PC-9 (cell line): ENCODE results near the gene SYT7. TPM values are rescaled to one million over a fixed set of nuclear protein-coding genes. Genes with fewer than 3 reads are reported as not detected.

Experiments
- BruUV-seq: library from RNA; stranded (reverse); fragments of 400-500 nt; replicated peaks from 2 replicates; lab custom pipeline; 2021; lab: Mats Ljungman, UMichigan
- CTCF ChIA-PET: fragments of 300-600 bp; sonication (Branson Sonifier 250); formaldehyde crosslinking; loops from one replicate; lab custom pipeline; 2022; ENCODE audit warnings: antibody characterized with exemption; lab: Charles Lee
- POLR2A ChIA-PET: fragments of 300-600 bp; sonication (Branson Sonifier 250); formaldehyde crosslinking; loops from one replicate; lab custom pipeline; 2022; ENCODE audit warnings: antibody characterized with exemption; ENCODE audit not compliant: unreplicated experiment; lab: Charles Lee
- DNase-seq, 2 experiments: peaks; one replicate each; pipeline versions ENCODE4 v3.0.0 to v3.0.0-alpha.2; 2015 to 2022; ENCODE audit warnings: mixed read lengths in 1 of 2
- H2AFZ ChIP-seq: fragments of 200-600 bp; sonication (generic); 2 replicates; pipeline ENCODE4 v1.8.1; 2017; ENCODE audit warnings: antibody characterized with exemption
- H3F3A ChIP-seq: fragments of 200-600 bp; sonication (generic); 2 replicates; pipeline ENCODE4 v1.8.1; 2017; ENCODE audit warnings: antibody characterized with exemption, mild to moderate bottlenecking, low read depth; ENCODE audit not compliant: insufficient read depth
- H3K27ac ChIP-seq: fragments of 200-600 bp; sonication (generic); 2 replicates; pipeline ENCODE4 v1.6.1; 2016; ENCODE audit warnings: mixed run types
- H3K27me3 ChIP-seq: fragments of 200-600 bp; sonication (generic); 2 replicates; pipeline ENCODE4 v1.6.1; 2016; ENCODE audit warnings: low read depth, mixed run types; ENCODE audit not compliant: insufficient read depth
- H3K36me3 ChIP-seq: fragments of 200-600 bp; sonication (generic); 2 replicates; pipeline ENCODE4 v1.6.1; 2016; ENCODE audit warnings: low read depth, mixed run types
- H3K4me1 ChIP-seq: fragments of 200-600 bp; sonication (generic); replicated peaks from 2 replicates; pipeline ENCODE4 v1.6.1; 2016; ENCODE audit warnings: mixed run types; ENCODE audit not compliant: insufficient read depth
- H3K4me2 ChIP-seq: fragments of 200-600 bp; sonication (generic); 2 replicates; pipeline ENCODE4 v1.6.1; 2017; ENCODE audit warnings: mixed run types
- H3K4me3 ChIP-seq: fragments of 200-600 bp; sonication (generic); 2 replicates; pipeline ENCODE4 v1.6.1; 2016; ENCODE audit warnings: mixed run types
- H3K79me2 ChIP-seq: fragments of 200-600 bp; sonication (generic); 2 replicates; pipeline ENCODE4 v1.6.1; 2017; ENCODE audit warnings: low read depth, mixed run types
- H3K9me2 ChIP-seq: fragments of 200-600 bp; sonication (generic); 2 replicates; pipeline ENCODE4 v1.8.1; 2017; ENCODE audit warnings: mild to moderate bottlenecking; ENCODE audit not compliant: insufficient read depth
- H3K9me3 ChIP-seq: fragments of 200-600 bp; sonication (generic); 2 replicates; pipeline ENCODE4 v1.8.1; 2016; ENCODE audit warnings: low read depth; ENCODE audit not compliant: insufficient read depth
- H4K20me1 ChIP-seq: fragments of 200-600 bp; sonication (generic); 2 replicates; pipeline ENCODE4 v1.8.1; 2017; ENCODE audit not compliant: insufficient read depth
- EZH2 ChIP-seq: fragments of 200-600 bp; sonication (generic); IDR thresholded peaks from 2 replicates; pipeline ENCODE4 v1.8.0; 2017; ENCODE audit warnings: antibody characterized with exemption, low read depth
- intact Hi-C: fragments of 100-400 bp; cut with micrococcal nuclease; formaldehyde crosslinking; loops from one replicate; pipeline ENCODE4 v1.10.0; 2022; ENCODE audit not compliant: unreplicated experiment
- total RNA-seq: library from RNA; stranded (reverse); gene quantifications from 2 replicates; pipeline ENCODE4 v1.2.3, GENCODE V29; 2021
- TF ChIP-seq, protein P1 (sequence below): fragments of 200-600 bp; sonication (generic); conservative IDR thresholded peaks from 2 replicates; pipeline ENCODE4 v1.6.1; 2017; ENCODE audit warnings: mixed run types, antibody characterized with exemption, mild to moderate bottlenecking, moderate library complexity

Gene SYT7
- total RNA-seq, 1 experiment from 2014 or later, result 4.0 TPM

GRCh38 chr11:61474013-61474643, 106.7 kb downstream of the SYT7 start:
- ChIA-PET CTCF (interaction anchor here (0.5 kb wide), 1 partner anchor 256 kb away, joined by 3 read pairs; no protein-coding TSS in a partner anchor), POLR2A (no interaction called here)
- BruUV-seq, result no TSS peak
- Histone ChIP-seq H3K36me3 (no peaks in the 10 kb centered on the region), H2AFZ (no peak overlapping the region), H3K27ac (no peak overlapping the region), H3K79me2 (no peaks in the 10 kb centered on the region), H3K9me2 (no peaks in the 10 kb centered on the region), H3K4me2 (no peak overlapping the region), H3F3A (peaks cover 4% of the 10 kb centered on the region; the same call in 1 of the 2 replicates), H3K27me3 (no peaks in the 10 kb centered on the region), H4K20me1 (no peaks in the 10 kb centered on the region), H3K4me3 (no peak overlapping the region), H3K4me1 (no peaks in the 10 kb centered on the region), H3K9me3 (no peaks in the 10 kb centered on the region)
- TF ChIP-seq, protein P1, sequence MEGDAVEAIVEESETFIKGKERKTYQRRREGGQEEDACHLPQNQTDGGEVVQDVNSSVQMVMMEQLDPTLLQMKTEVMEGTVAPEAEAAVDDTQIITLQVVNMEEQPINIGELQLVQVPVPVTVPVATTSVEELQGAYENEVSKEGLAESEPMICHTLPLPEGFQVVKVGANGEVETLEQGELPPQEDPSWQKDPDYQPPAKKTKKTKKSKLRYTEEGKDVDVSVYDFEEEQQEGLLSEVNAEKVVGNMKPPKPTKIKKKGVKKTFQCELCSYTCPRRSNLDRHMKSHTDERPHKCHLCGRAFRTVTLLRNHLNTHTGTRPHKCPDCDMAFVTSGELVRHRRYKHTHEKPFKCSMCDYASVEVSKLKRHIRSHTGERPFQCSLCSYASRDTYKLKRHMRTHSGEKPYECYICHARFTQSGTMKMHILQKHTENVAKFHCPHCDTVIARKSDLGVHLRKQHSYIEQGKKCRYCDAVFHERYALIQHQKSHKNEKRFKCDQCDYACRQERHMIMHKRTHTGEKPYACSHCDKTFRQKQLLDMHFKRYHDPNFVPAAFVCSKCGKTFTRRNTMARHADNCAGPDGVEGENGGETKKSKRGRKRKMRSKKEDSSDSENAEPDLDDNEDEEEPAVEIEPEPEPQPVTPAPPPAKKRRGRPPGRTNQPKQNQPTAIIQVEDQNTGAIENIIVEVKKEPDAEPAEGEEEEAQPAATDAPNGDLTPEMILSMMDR, result no peak
- TF ChIP-seq EZH2, result no peak
- no peak for DNase-seq
- intact Hi-C loops, result no loop called here

GRCh38 chr11:61473370-61474012, 107.4 kb downstream of the SYT7 start:
- H2AFZ ChIP-seq, result no peak overlapping the region

DNA sequence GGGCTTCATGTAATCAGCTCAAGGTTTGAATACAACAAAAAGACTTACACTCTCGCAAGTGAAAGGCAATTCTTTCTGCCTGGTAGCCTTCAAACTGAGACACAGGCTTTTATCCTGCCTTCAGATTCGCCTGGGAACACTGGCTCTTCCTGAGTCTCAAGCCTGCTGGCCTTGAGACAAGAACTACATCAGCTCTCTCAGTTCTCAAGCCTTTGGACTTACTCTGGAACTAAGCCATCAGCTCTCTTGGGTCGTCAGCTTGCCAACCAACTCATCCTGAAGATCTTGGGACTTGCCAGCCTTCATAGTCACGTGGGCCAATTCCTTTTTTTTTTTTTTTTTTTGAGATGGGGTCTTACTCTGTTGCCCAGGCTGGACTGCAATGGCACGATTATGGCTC, 108.0 kb downstream of the SYT7 start:
- POLR2A ChIA-PET, result no interaction called here
- intact Hi-C loops, result no loop called here
- BruUV-seq, result no TSS peak

More at GRCh38 chr11:61473370-61474012, 107.4 kb downstream of the SYT7 start:
- no peak overlapping the region for H3K4me3 ChIP-seq
- no peaks in the 10 kb centered on the region for H3K9me3 ChIP-seq
- no peak for DNase-seq
- H3K27ac ChIP-seq, result no peak overlapping the region
- H4K20me1 ChIP-seq, result no peaks in the 10 kb centered on the region
- no peak for TF ChIP-seq EZH2
- TF ChIP-seq, protein P1, result no peak
- POLR2A ChIA-PET, result no interaction called here
- H3K4me1 ChIP-seq, result no peaks in the 10 kb centered on the region
- no peak overlapping the region for H3K4me2 ChIP-seq
- no peaks in the 10 kb centered on the region for H3K27me3 ChIP-seq
- intact Hi-C loops, result no loop called here
- CTCF ChIA-PET, result interaction anchor here (0.6 kb wide), 1 partner anchor 640 kb away, joined by 3 read pairs; no protein-coding TSS in a partner anchor
- no TSS peak for BruUV-seq
- H3K36me3 ChIP-seq, result no peaks in the 10 kb centered on the region
- H3K79me2 ChIP-seq, result no peaks in the 10 kb centered on the region
- peaks cover 4% of the 10 kb centered on the region; the same call in 1 of the 2 replicates for H3F3A ChIP-seq
- H3K9me2 ChIP-seq, result no peaks in the 10 kb centered on the region

More for the DNA sequence above, 108.0 kb downstream of the SYT7 start:
- Histone ChIP-seq H3F3A (peaks cover 4% of the 10 kb centered on the region; the same call in 1 of the 2 replicates), H4K20me1 (no peaks in the 10 kb centered on the region), H3K79me2 (no peaks in the 10 kb centered on the region), H3K4me2 (no peak overlapping the region), H3K4me1 (no peaks in the 10 kb centered on the region), H3K36me3 (no peaks in the 10 kb centered on the region), H3K27me3 (no peaks in the 10 kb centered on the region), H3K9me3 (no peaks in the 10 kb centered on the region), H3K27ac (no peak overlapping the region), H2AFZ (no peak overlapping the region), H3K9me2 (no peaks in the 10 kb centered on the region), H3K4me3 (no peak overlapping the region)
- no peak for DNase-seq
- CTCF ChIA-PET, result interaction anchor here (0.6 to 0.7 kb wide), 3 partner anchors 9 to 641 kb away, joined by 3 to 10 read pairs (median 4); no protein-coding TSS in a partner anchor
- TF ChIP-seq EZH2, result no peak
- TF ChIP-seq, protein P1, result no peak
